Stimulated activated CD8-positive, alpha-beta memory T cell treated with anti-CD3 and anti-CD28 coated beads, Interleukin-15, amount 100 ng/mL, for 24 hours (primary cell): Measurements from ENCODE around the gene SAPCD2.

Source experiments
- DNase-seq: peaks from one replicate; pipeline ENCODE4 v3.0.0-alpha.2; 2020; ENCODE audit warnings: low read depth

Gene SAPCD2

GRCh38 chr9:137017791-137018497 lies 52.4 kb downstream of the SAPCD2 start:
- DNase-seq = no peak

- no peak for DNase-seq
Measured at GRCh38 chr9:137017071-137017470, 53.3 kb downstream of the SAPCD2 start.

GRCh38 chr9:137016436-137016835 lies 53.9 kb downstream of the SAPCD2 start:
- DNase-seq = no peak

GRCh38 chr9:137015976-137016375 lies 54.4 kb downstream of the SAPCD2 start:
- no peak for DNase-seq

- no peak for DNase-seq
Measured at GRCh38 chr9:137015540-137015930, 54.8 kb downstream of the SAPCD2 start.

GRCh38 chr9:137014776-137015539 lies 55.4 kb downstream of the SAPCD2 start:
- DNase-seq = no peak

- DNase-seq = no peak
Measured at GRCh38 chr9:137014166-137014565, 56.2 kb downstream of the SAPCD2 start.

- no peak for DNase-seq
Measured at GRCh38 chr9:137013571-137013940, 56.8 kb downstream of the SAPCD2 start.

GRCh38 chr9:137012694-137013570 lies 57.4 kb downstream of the SAPCD2 start:
- no peak for DNase-seq
